ENCODE results near the gene ZBTB17.

GRCh38 chr1:15958793-15959192, 17.1 kb downstream of the ZBTB17 start:
- no peak for TF ChIP-seq GABPA (IDR thresholded peaks at IDR 0.05; ENCODE audit: borderline replicate concordance, insufficient read depth, low read length)
- TF ChIP-seq POLR2A (IDR thresholded peaks at IDR 0.05; ENCODE audit: control extremely low read depth in 1 of 2, low read depth in 2 of 2, low read length in 2 of 2) = no peak
- TF ChIP-seq YY1 (IDR thresholded peaks at IDR 0.05; ENCODE audit: low read depth, low read length) = no peak
- TF ChIP-seq EZH2 (IDR thresholded peaks at IDR 0.05; ENCODE audit: low read depth, low read length, severe bottlenecking) = no peak
- TF ChIP-seq CTCF (IDR thresholded peaks at IDR 0.05; ENCODE audit: control extremely low read depth in 1 of 3, insufficient read depth in 1 of 3, low read depth in 1 of 3, low read length in 3 of 3) = peak in 2 of 3 experiments; percentile 18 to 26; a peak in 2 of 4 replicates
- TF ChIP-seq JUN (IDR thresholded peaks at IDR 0.05; ENCODE audit: low read depth, low read length) = no peak
- peak; percentile 44 to 56 for TF ChIP-seq RAD21 (IDR thresholded peaks at IDR 0.05 in 1 of 2, conservative IDR thresholded peaks at IDR 0.05 in 1 of 2; ENCODE audit: low read depth in 2 of 2, low read length in 2 of 2)
- TF ChIP-seq HDAC6 (IDR thresholded peaks at IDR 0.05; ENCODE audit: low read depth, low read length) = no peak
- TF ChIP-seq CHD1 (IDR thresholded peaks at IDR 0.05; ENCODE audit: low read depth, low read length) = no peak
- TF ChIP-seq EGR1 (IDR thresholded peaks at IDR 0.05; ENCODE audit: borderline replicate concordance, low read depth, low read length) = no peak
- TF ChIP-seq BRCA1 (IDR thresholded peaks at IDR 0.05; ENCODE audit: low read depth, low read length) = no peak
- no peak for TF ChIP-seq EP300 (IDR thresholded peaks at IDR 0.05; ENCODE audit: borderline replicate concordance in 1 of 2, low read depth in 2 of 2, low read length in 2 of 2)
- no peak for TF ChIP-seq USF2 (IDR thresholded peaks at IDR 0.05; ENCODE audit: low read length)
- no peak for TF ChIP-seq JUND (IDR thresholded peaks at IDR 0.05; ENCODE audit: low read length)

All from H1 (cell line).